Activated gamma-delta T cell treated with Interleukin-2 at 50 U/mL for 16 hours (primary cell): ENCODE measurements around the gene RSRC1.
"Not testable (repeated sequence)": the region's sequence is repeated elsewhere in the genome, so short reads cannot be mapped to it uniquely, and the experiment has no call there.

Experiments used
- DNase-seq: peaks from one replicate; pipeline ENCODE4 v3.0.0-alpha.2; 2020

RSRC1 gene

GRCh38 chr3:158548691-158549090, 438.8 kb downstream of the RSRC1 start:
- DNase-seq: no peak

- not testable (repeated sequence) for DNase-seq
These were observed 440.0 kb downstream of the RSRC1 start for GRCh38 chr3:158549938-158550337.

- no peak for DNase-seq
These were observed 442.2 kb downstream of the RSRC1 start for GRCh38 chr3:158552124-158552523.

GRCh38 chr3:158559504-158559903, 449.6 kb downstream of the RSRC1 start:
- no peak for DNase-seq

- no peak for DNase-seq
These were observed 451.1 kb downstream of the RSRC1 start for GRCh38 chr3:158560979-158561378.

GRCh38 chr3:158562674-158563073, 452.8 kb downstream of the RSRC1 start:
- DNase-seq: no peak

GRCh38 chr3:158563076-158563475, 453.2 kb downstream of the RSRC1 start:
- DNase-seq: no peak

- DNase-seq: no peak
These were observed 455.2 kb downstream of the RSRC1 start for GRCh38 chr3:158565076-158565475.

- DNase-seq: no peak
These were observed 458.9 kb downstream of the RSRC1 start for GRCh38 chr3:158568784-158569183.

GRCh38 chr3:158569794-158570193, 459.9 kb downstream of the RSRC1 start:
- DNase-seq: no peak

- DNase-seq: peak; percentile 58
These were observed 461.3 kb downstream of the RSRC1 start, which contains the start of gene MLF1 for GRCh38 chr3:158570999-158571702. Gene MLF1 (plus strand): TSS chr3:158571194. CDS start chr3:158571301, 107 bp downstream.

- DNase-seq: no peak
These were observed 462.3 kb downstream of the RSRC1 start for GRCh38 chr3:158571969-158572765.

- DNase-seq: no peak
These were observed 462.8 kb downstream of the RSRC1 start for GRCh38 chr3:158572766-158573060.

GRCh38 chr3:158573714-158574113, 463.8 kb downstream of the RSRC1 start:
- no peak for DNase-seq

- DNase-seq: no peak
These were observed 464.8 kb downstream of the RSRC1 start for GRCh38 chr3:158574646-158575045.

- DNase-seq: no peak
These were observed 480.3 kb downstream of the RSRC1 start for GRCh38 chr3:158590223-158590622.
